OCI-LY1 (cell line): ENCODE data around the gene BACH2.

Experiments
- CTCF ChIP-seq: fragments of 200-600 bp; sonication (generic), shearing (Covaris generic); IDR thresholded peaks from 2 replicates; pipeline ENCODE4 v1.5.1; 2017; ENCODE audit warnings: mild to moderate bottlenecking, antibody characterized with exemption, low read length, moderate library complexity, mixed read lengths
- EZH2 ChIP-seq: fragments of 200-600 bp; sonication (generic), shearing (Covaris generic); IDR thresholded peaks from 2 replicates; pipeline ENCODE4 v1.8.0; 2017; ENCODE audit warnings: borderline replicate concordance, mixed run types, mild to moderate bottlenecking, antibody characterized with exemption, low read length, moderate library complexity, mixed read lengths

GRCh38 chr6:90053614-90054013, 243.0 kb downstream of the BACH2 start:
- no peak for TF ChIP-seq CTCF
- no peak for TF ChIP-seq EZH2
